HG02885 (cell line): ENCODE results near the gene DHRSX.
"Not testable (repeated sequence)": the region's sequence is repeated elsewhere in the genome, so short reads cannot be mapped to it uniquely, and the experiment has no call there.

ENCODE experiments used
- ATAC-seq: cut with Tn5 transposase; IDR thresholded peaks from one replicate; pipeline ENCODE4 v1.9.1; 2021; ENCODE audit warnings: mild to moderate bottlenecking; ENCODE audit not compliant: unreplicated experiment, poor library complexity

The DHRSX gene

DNA sequence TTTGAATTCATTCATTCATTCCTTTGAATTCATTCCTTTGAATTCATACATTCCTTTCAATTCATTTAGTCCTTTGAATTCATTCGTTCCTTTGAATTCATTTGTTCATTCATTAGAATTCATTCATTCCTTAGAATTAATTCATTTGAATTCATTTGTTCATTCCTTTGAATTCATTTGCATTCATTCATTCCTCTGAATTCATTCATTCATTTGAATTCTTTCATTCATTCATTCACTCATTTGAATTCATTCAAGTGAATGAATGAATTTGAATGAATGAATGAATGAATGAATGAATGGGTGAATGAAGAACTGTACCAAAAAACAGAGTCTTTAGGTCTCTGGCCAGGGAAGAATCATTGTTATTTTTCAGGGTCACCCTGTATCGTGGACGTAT is 216.6 kb downstream of the DHRSX start:
- no peak for ATAC-seq

DNA sequence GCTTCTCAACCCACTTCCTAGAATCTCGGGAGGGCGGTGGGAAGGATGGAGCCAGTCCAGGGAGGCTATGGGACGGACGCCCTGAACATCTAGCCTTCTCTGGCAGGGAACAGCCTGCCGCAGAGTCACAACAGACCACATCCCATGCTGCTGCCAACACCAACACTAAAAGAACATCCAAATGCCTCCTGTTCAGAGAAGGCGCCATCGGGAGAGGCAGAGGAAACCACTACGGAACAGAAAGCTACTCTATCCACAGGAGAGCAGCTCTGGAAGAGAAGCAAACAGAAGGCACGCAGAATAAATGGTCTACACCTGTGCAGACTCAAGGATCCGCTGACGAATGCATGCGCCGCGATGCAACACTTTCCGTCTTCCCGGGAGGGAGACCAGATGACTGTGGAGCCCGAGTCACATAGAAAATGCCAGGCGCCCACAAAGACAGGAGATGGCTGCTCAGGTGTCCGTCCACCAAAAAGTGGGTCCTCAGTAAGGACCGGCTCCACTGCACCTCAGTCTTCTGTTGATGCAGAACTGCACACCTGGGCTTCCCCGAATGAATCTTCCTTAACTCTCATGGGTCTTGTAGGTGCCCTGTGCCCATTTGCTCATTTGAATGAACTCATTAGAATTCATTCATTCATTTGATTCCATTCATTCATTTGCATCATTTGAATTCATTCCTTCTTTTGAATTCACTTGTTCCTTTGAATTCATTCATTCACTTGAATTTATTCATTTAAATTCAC is 217.5 kb downstream of the DHRSX start:
- no peak for ATAC-seq

DNA sequence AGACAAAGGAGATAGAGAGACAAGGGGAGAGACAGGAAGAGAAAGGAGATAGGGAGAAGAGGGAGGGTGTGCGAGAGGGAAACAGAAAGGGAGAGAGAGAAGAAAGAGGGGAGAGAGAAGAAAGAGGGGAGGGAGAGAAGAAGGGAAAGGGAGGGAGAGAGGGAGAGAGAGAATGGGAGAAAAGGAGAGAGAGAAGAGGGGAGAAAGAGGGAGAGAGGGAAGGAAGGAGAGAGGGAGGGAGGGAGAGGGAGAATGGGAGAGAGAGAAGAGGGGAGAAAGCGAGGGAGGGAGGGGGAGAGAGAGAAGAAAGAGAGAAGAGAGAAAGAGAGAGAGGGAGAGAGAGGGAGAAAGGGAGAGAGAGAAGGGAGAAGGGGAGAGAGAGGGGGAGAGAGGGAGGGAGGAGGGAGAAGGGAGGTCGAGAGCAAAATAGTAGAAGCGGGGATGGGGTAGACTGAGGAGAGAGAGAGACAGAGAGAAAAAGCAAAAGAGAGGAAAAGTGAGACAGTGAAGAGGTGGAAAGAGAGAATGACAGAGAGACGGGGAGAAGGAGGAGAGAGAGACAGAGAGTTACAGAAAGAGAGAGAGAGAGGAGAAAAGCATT is 218.2 kb downstream of the DHRSX start:
- ATAC-seq, result no peak

DNA sequence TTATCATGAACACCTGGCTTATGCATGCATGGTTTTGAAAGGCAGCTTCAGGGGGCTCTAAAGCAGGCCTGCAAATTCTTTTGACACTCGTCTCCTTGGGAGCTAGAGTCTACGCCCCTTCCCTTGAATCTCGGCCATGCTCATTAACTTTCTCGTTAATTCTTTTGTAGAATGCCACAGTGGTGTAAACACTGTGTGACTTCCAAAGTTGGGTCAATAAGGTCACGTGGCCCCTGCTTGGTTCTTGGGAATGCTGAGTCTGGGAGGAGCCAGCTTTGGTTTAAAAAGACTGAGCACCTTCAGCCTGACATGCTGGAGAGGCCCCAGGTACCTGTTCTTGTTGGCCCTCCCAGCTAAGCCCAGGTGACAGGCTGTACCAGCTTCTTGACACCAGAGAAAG is 228.4 kb downstream of the DHRSX start:
- no peak for ATAC-seq

DNA sequence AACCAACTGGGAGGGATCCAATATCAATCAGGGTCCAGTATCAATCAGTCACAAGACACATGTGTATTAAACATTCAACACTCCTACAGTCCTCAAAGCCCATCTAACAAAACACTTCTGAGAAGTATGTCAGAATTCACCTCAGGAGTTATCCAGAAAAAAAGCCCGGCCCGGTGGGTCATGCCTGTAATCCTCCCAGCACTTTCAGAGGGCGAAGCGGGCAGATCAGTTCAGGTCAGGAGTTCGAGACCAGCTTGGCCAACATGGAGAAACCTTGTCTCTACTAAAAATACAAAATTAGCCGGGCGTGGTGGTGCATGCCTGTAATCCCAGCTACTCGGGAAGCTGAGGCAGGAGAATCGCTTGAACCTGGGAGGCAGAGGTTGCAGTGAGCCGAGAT is 229.2 kb downstream of the DHRSX start:
- not testable (repeated sequence) for ATAC-seq

DNA sequence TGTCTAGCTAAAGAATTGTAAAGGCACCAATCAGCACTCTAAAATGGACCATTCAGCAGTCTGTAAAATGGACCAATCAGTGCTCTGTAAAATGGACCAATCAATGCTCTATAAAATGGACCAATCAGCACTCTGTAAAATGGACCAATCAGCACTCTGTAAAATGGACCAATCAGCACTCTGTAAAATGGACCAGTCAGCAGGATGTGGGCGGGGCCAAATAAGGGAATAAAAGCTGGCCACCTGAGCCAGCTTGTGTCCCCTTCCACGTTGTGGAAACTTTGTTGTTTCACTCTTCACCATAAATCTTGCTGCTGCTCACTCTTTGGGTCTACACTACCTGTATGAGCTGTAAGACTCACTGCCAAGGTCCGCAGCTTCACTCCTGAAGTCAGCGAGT is 230.0 kb downstream of the DHRSX start:
- not testable (repeated sequence) for ATAC-seq

DNA sequence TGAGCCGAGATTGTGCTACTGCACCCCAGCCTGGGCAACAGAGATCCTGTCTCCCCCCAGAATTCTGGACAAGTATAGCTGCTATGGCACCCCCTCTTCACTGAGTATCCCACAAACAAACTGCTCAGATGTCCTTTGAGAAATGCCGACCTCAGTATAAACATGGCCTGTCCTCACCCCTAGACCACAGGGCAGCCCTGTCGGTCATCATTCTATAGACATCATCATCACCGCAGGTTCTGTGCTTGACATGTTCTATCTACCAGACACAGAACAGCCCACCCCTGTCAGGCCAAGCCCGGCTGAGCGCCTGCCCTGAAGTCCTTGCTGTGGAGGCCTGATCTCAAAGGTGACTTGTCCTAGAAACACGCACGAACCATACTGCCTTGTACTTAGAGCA is 232.9 kb downstream of the DHRSX start:
- no peak for ATAC-seq

DNA sequence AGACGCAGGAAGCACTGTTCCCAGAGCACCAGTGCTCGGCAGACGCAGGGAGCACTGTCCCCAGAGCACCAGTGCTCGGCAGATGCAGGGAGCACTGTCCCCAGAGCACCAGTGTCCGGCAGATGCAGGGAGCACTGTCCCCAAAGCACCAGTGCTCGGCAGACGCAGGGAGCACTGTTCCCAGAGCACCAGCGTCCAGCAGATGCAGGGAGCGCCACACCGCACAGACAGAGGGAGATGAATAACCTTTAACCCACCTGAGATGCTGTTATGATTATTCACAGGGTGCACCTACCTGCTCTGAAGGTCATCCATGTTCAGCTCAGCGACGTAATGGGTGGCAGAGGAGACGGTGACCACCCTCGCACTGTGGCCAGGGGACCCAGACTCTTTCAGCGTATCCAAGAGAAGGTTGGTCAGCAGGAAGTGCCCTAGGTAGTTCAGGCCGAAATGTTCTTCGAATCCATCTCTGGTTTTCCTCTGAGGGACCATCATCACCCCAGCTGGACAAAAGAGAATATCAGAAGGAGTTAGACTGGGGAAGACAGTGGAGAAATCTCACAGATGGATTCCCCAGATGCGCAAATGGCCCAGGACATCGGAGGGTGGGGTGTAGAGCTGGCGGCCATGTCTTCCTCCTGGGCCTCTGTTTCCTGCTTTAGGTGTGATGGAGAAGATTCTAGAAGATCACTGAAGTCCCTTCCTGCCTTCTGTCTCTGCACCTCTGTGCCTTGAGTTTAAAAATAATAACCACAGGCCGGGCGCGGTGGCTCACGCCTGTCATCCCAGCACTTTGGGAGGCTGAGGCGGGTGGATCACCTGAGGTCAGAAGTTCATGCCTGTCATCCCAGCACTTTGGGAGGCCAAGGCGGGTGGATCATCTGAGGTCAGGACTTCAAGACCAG is 234.1 kb downstream of the DHRSX start:
- ATAC-seq, result no peak

DNA sequence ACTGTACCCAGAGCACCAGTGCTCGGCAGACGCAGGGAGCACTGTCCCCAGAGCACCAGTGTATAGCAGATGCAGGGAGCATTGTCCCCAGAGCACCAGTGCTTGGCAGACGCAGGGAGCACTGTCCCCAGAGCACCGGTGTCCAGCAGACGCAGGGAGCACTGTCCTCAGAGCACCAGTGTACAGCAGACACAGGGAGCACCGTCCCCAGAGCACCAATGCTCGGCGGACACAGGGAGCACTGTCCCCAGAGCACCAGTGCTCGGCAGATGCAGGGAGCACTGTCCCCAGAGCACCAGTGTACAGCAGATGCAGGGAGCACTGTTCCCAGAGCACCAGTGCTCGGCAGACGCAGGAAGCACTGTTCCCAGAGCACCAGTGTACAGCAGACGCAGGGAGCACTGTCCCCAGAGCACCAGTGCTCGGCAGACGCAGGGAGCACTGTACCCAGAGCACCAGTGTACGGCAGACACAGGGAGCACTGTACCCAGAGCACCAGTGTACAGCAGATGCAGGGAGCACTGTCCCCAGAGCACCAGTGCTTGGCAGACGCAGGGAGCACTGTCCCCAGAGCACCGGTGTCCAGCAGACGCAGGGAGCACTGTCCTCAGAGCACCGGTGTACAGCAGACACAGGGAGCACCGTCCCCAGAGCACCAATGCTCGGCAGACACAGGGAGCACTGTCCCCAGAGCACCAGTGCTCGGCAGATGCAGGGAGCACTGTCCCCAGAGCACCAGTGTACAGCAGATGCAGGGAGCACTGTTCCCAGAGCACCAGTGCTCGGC is 234.9 kb downstream of the DHRSX start:
- ATAC-seq, result not testable (repeated sequence)

DNA sequence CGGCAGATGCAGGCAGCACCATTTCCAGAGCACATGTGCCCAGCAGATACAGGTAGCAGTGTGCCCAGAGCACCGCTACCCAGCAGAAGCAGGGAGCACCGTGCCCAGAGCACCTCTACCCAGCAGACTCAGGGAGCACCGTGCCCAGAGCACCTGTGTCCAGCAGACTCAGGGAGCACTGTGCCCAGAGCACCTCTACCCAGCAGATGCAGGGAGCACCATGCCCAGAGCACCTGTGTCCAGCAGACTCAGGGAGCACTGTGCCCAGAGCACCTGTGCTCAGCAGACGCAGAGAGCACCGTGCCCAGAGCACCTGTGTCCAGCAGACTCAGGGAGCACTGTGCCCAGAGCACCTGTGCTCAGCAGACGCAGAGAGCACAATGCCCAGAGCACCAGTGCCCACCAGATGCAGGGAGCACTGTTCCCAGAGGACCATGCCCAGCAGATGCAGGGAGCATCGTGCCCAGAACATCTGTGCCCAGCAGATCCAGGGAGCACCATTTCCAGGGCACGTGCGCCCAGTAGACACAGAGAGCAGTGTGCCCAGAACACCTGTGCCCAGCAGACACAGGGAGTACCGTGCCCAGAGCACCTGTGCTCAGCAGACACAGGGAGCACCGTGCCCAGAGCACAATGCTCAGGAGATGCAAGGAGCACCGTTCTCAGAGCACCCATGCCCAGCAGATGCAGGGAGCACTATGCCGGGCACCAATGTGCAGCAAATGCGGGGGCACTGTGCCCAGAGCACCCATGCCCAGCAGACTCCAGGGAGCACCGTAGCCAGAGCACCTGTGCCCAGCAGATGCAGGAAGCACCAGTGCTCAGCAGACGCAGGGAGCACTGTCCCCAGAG is 236.4 kb downstream of the DHRSX start:
- no peak for ATAC-seq

DNA sequence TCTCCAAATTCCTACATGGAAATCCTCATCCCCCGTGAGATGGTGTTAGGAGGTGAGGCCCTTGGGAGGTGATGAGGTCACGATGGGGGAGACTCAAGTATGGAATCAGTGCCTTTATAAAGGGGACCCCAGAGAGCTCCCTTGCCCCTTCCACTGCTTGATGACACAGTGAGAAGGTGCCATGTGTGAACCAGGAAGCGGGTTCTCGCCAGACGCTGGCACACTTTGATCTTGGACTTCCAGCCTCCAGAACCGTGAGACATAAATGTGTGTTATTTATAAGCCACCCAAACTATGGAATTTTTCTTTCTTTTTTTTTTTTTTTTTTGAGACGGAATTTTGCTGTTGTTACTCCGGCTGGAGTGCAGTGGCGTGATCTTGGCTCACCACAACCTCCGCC is 237.6 kb downstream of the DHRSX start:
- no peak for ATAC-seq

DNA sequence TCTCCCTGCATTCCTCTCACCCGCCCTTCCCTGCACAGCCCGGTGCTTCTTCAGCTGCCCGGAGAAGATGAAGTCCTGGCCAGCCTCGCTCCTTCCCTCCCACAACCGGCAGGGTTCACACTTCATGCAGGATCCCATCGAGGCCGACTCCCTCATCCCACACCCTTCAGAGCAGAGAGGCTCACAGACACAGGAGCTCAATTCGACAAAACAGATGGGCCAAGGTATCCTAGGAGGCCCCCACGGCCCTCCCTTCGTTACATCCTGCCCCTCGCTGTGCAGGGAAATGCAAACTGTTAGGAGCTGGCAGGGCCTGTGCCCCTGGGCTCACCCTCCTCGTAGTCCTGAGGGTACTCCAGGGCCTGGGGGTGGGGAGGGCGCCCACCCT is 238.1 kb downstream of the DHRSX start:
- no peak for ATAC-seq

DNA sequence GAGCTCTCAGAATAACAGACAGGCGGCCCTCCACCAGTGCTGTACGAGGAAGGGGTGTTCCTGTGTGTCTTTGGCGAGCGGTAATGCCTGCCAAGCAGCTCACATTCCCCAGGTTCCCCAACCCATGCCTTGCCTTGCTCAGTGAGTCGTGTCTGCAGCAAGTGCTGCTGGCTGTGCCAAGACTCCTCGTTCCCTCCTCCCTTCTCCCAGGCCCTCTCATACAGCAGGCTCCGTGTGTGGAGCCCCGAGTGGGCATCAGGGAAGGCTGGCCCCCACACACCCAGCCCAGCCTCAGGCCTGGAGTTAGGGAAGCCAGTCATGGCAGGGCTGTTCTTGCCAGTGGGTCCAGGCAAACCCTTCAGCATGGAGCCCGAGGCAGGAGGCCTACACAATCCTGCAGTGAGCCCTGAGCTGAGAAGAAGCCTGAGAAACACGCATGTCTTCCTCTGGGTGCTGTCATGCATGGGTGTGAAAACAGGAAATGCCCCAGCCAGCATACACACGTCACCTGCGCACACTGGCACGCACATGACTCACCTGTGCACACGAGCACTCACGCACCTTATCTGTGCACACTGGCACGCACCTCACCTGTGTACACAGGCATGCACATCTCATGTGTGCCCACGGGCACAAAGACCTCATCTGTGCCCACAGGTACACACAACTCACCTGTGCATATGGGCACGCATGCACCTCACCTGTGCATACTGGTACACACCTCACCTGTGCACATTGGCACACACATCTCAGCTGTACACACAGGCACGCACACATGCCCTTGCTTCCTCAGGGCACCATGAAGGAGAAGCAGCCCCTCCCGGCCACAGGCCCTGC is 238.7 kb downstream of the DHRSX start:
- ATAC-seq, result no peak

DNA sequence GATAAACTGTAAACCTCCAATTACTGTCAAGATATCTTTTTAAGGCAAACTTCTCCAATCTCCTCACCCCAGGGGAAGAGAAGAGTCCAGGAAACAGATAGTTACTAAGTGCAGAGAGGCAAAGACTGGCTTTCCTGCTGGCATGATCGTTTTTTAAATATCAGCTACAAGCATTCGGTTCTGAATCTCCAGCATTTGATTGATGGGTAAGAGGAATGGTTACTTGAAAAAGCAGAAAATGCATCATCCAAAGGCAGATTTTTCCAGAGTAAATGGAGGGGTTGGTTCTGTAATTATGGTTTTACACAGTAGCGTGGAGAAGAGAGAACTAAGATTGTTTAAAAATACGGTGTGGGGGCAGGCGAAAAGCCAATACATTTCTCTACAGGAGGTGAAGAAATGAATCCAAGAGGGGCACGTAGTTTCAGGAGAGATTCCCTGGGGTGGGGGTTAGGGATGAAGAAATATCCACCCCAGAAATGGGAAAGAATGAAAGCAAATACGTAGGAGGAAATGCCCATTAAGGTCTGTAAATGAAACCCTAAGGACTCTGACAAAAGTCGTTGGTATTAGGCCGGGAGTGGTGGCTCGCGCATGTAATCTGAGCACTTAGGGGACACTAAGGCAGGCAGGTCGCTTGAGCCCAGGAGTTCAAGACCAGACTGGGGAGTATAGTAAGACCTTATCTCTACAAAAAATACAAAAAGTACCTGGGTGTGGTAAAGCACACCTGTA is 248.3 kb downstream of the DHRSX start:
- no peak for ATAC-seq

DNA sequence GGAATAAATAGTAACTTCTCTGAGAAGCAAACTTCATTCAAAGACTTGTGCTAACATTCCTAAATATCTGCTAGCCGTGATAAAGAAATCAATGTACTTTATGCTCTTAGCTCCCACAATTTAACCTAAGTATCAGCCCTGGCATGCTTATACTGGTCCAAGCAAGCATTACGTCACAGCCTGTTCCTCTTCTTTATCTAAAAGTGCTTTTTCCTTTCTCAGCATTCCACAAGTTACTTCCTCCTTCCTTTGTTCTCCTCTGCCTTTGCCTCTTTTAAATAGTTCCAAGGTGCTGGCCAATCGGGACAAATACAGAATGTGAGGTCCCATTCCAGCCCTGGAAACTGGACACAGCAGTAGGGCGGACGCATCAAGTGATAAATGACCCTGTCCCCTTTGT is 249.6 kb downstream of the DHRSX start:
- no peak for ATAC-seq

DNA sequence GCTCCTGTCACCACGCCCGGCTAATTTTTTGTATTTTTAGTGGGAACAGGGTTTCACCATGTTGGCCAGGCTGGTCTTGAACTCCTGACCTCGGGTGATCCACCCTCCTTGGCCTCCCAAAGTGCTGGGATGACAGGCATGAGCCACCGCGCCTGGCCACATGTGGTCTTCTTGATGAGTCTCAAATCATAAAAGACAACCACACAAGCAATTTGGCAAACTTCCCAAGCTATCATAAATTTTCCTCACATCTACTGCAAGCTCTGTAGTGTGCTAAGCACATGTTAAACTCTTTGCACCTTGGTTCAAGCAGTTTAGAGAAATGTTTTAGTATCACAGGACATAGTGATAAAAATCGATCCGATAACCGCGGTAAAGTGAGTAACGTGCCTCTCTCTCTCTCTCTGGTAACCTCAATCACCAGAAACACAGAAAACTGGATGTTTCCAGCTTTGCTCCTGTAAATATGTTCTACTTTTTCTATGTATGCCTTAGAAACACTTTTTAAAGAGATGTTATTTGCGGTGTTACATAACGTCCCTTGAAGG is 256.8 kb downstream of the DHRSX start:
- ATAC-seq, result no peak

DNA sequence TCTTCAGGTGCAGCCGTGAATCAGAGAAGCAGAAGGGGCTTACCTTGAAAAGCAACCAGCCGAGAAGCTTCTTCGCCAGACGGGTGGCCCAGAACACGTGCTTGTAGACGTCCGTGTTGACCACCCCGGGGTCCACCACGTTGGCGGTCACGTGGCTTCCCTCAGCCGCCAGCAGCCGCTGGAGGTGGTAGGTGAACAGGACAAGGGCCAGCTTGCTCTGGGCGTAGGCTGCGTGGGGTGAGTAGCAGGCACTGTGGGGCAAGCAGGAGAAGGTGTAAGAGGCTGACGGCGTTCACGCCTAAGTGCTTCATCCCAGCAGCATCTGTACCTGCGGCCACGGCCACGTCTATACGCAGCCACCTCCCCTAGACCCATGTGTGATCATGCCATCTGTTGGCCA is 257.8 kb downstream of the DHRSX start:
- no peak for ATAC-seq

DNA sequence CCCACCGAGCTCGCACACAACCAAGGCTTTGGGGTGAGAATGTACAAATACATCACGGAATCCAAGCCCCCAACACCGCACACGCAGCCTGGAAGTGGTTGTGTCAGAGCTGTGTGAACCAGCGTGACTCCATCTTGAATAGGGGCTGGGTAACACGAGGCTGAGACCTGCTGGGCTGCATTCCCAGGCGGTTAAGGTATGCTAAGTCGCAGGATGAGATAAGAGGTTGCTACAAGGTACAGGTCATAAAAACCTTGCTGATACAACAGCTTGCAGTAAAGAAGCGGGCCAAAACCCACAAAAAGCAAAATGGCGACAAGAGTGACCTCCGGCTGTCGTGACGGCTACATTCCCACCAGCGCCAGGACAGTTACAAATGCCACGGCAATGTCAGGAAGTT is 258.4 kb downstream of the DHRSX start:
- no peak for ATAC-seq
